ENCODE results near the gene GPHA2.

- TF ChIP-seq CTCF (IDR thresholded peaks at IDR 0.05) (no peak), POLR2A (IDR thresholded peaks at IDR 0.05) (no peak)
These were observed 4.4 kb downstream of the GPHA2 start for GRCh38 chr11:64931290-64931689.
